ENCODE data around the gene BDKRB2.
"Not testable (repeated sequence)": the region's sequence is repeated elsewhere in the genome, so short reads cannot be mapped to it uniquely, and the experiment has no call there.

BDKRB2 gene

GRCh38 chr14:96229315-96229714, 24.7 kb downstream of the BDKRB2 start:
- no peak for DNase-seq

GRCh38 chr14:96231056-96231455, 26.4 kb downstream of the BDKRB2 start:
- DNase-seq = no peak

GRCh38 chr14:96231526-96232130, 27.0 kb downstream of the BDKRB2 start:
- DNase-seq = no peak

GRCh38 chr14:96232506-96232905, 27.9 kb downstream of the BDKRB2 start:
- DNase-seq = no peak

- DNase-seq = no peak
These were observed 29.0 kb downstream of the BDKRB2 start for GRCh38 chr14:96233661-96234060.

GRCh38 chr14:96235426-96235825, 30.8 kb downstream of the BDKRB2 start:
- DNase-seq = no peak

GRCh38 chr14:96237641-96238040, 33.0 kb downstream of the BDKRB2 start:
- DNase-seq = no peak

- no peak for DNase-seq
These were observed 34.1 kb downstream of the BDKRB2 start for GRCh38 chr14:96238676-96239265.

GRCh38 chr14:96239711-96240141, 35.1 kb downstream of the BDKRB2 start:
- no peak for DNase-seq

GRCh38 chr14:96240641-96241040, 36.0 kb downstream of the BDKRB2 start:
- DNase-seq = no peak

GRCh38 chr14:96242126-96242525, 37.5 kb downstream of the BDKRB2 start:
- DNase-seq = no peak

- DNase-seq = no peak
These were observed 39.1 kb downstream of the BDKRB2 start for GRCh38 chr14:96243785-96244184.

GRCh38 chr14:96245074-96245473, 40.4 kb downstream of the BDKRB2 start:
- DNase-seq = not testable (repeated sequence)

- no peak for DNase-seq
These were observed 41.3 kb downstream of the BDKRB2 start for GRCh38 chr14:96245710-96246538.

- DNase-seq = no peak
These were observed 41.9 kb downstream of the BDKRB2 start for GRCh38 chr14:96246539-96246847.

GRCh38 chr14:96247031-96247430, 42.4 kb downstream of the BDKRB2 start:
- no peak for DNase-seq

GRCh38 chr14:96249029-96249428, 44.4 kb downstream of the BDKRB2 start:
- peak; percentile 75 for DNase-seq

GRCh38 chr14:96250485-96250884, 45.8 kb downstream of the BDKRB2 start:
- no peak for DNase-seq

GRCh38 chr14:96251656-96252155, 47.1 kb downstream of the BDKRB2 start:
- DNase-seq = no peak

GRCh38 chr14:96252323-96252998, 47.8 kb downstream of the BDKRB2 start:
- DNase-seq = no peak

GRCh38 chr14:96252999-96253539, 48.4 kb downstream of the BDKRB2 start:
- DNase-seq = no peak

GRCh38 chr14:96254687-96255086, 50.0 kb downstream of the BDKRB2 start:
- DNase-seq = no peak

All from hematopoietic multipotent progenitor cell treated with erythropoietin and hydrocortisone succinate and interleukin-3 and kit ligand, for 6 days (in vitro differentiated cells).